ENCODE data around the gene CCDC141.

DNA sequence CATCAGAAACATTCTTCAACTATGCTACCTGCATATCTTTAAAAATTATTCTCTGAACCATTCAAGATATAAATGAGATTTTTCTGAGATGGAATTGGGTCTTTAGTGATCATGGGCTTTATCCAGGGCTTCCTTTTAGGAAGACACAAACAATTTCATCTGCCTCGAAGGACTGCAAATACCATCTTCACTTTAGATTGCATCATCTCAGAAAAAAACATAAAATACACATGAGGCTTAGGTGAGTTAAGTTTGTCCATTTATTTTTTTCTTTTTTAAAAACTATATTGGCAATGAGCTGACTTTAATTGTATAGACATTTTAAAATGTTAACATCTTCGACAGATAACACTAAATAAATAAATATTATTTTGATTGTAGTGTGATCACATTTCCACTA is 262.8 kb downstream of the CCDC141 start:
- TF ChIP-seq, protein P1, sequence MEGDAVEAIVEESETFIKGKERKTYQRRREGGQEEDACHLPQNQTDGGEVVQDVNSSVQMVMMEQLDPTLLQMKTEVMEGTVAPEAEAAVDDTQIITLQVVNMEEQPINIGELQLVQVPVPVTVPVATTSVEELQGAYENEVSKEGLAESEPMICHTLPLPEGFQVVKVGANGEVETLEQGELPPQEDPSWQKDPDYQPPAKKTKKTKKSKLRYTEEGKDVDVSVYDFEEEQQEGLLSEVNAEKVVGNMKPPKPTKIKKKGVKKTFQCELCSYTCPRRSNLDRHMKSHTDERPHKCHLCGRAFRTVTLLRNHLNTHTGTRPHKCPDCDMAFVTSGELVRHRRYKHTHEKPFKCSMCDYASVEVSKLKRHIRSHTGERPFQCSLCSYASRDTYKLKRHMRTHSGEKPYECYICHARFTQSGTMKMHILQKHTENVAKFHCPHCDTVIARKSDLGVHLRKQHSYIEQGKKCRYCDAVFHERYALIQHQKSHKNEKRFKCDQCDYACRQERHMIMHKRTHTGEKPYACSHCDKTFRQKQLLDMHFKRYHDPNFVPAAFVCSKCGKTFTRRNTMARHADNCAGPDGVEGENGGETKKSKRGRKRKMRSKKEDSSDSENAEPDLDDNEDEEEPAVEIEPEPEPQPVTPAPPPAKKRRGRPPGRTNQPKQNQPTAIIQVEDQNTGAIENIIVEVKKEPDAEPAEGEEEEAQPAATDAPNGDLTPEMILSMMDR (IDR thresholded peaks at IDR 0.05), result no peak
- TF ChIP-seq POLR2A (IDR thresholded peaks at IDR 0.05), result no peak
- TF ChIP-seq POLR2AphosphoS5 (IDR thresholded peaks at IDR 0.05), result no peak

Measured in breast epithelium (tissue), 3 donors.